Uterus (tissue), 2 donors: ENCODE data around the gene PRPF18.

Experiments
- CTCF ChIP-seq, 4 experiments: fragments of 200-600 bp in 2 of 4; fragments of 450-650 bp in 2 of 4; sonication (generic) in 2 of 4; IDR thresholded peaks; one replicate each; pipeline ENCODE4 v1.5.1; 2016 to 2019; ENCODE audit warnings: antibody characterized with exemption in 4 of 4, mild to moderate bottlenecking in 2 of 4, moderate library complexity in 1 of 4
- POLR2A ChIP-seq, 2 donors: fragments of 450-650 bp; IDR thresholded peaks; one replicate each; pipeline ENCODE4 v1.6.1; 2016; ENCODE audit warnings: antibody characterized with exemption in 2 of 2, mild to moderate bottlenecking in 1 of 2, moderate library complexity in 1 of 2

GRCh38 chr10:13585943-13586342 is 822 bp upstream of the PRPF18 start:
- TF ChIP-seq POLR2A (IDR thresholded peaks at IDR 0.05) (no peak), CTCF (IDR thresholded peaks at IDR 0.05) (no peak)
